CD4-positive, alpha-beta T cell treated with Interleukin-4 for 4 hours (primary cell): ENCODE measurements around the gene TUBB.
"Not testable (repeated sequence)": the region's sequence is repeated elsewhere in the genome, so short reads cannot be mapped to it uniquely, and the experiment has no call there.

Experiments
- DNase-seq: peaks from one replicate; pipeline ENCODE4 v3.0.0-alpha.2; 2020

TUBB gene

DNA sequence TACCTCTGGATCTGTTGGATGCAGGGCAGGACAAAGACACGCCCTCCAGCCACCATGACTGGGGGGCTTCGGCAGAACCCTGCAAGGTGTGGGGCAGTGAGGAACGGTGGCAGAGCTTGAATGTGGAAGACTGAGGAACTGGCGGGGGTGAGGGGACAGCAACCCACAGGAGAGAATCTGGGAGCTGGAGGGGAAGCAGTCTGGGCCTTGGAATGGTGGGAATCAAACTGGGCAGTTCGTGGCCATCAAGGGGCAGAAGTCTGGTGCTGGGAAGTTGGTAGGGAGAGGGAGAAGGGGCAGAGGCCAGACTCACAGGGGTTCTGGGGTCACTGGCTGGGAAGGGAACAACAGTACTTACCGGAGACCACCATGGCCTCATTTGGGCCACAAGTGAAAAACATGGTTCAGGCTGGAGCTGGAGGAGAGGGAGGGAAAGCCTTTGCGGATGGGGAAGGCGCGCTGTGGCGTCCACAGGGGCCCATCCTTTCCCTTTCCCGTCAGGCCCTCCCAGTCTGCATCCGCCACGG is 21.7 kb downstream of the TUBB start:
- no peak for DNase-seq

- peak; percentile 88 for DNase-seq
Observed at GRCh38 chr6:30742316-30743098, 22.4 kb downstream of the TUBB start, which contains the start of gene FLOT1. Gene FLOT1, minus strand, starts transcription at chr6:30742687. Its CDS starts 498 bp downstream, at chr6:30742189.

DNA sequence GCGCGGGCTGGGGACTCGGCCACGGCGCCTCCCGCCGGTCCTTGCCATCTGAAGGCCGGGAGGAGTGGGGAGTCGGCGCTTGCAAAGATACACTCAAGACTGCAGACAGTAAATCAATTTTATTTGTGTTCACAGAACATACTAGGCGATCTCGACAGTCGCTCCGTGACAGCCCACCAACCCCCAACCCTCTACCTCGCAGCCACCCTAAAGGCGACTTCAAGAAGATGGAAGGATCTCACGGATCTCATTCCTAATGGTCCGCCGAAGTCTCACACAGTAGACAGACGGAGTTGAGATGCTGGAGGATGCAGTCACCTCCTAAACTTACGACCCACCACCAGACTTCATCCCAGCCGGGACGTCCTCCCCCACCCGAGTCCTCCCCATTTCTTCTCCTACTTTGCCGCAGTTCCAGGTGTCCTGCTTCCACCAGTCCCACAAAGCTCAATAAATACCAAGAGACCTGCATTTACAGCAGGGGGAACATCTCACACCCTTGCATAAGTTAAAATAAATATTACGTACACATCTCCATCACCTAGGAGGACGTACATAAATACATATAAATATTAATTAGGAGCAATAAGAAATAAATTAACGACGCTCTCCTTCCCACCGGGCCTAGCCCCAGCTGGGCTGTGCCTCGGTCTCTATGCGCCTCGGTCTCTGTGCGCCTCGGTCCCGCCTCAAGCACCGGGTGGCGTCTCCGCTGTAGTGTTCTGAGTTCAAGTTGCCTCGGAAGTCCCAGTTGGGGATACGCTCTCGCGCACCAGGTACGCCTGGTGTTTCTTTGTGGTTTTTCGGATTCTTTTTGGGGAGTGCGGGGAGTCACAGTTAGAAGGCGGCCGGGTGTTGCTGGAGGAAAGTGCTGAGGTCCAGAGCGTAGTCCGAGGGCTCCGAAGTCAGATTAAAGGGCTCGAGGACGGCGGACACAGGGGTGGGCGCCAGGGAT is 23.2 kb downstream of the TUBB start:
- peak; percentile 24 for DNase-seq

- DNase-seq, result peak; percentile 77
Observed at GRCh38 chr6:30744054-30744805, 24.1 kb downstream of the TUBB start, which contains the start of gene IER3. Gene IER3, minus strand, starts transcription at chr6:30744547. Its CDS starts 29 bp downstream, at chr6:30744518.

- no peak for DNase-seq
Observed at GRCh38 chr6:30747300-30747687, 27.1 kb downstream of the TUBB start.

DNA sequence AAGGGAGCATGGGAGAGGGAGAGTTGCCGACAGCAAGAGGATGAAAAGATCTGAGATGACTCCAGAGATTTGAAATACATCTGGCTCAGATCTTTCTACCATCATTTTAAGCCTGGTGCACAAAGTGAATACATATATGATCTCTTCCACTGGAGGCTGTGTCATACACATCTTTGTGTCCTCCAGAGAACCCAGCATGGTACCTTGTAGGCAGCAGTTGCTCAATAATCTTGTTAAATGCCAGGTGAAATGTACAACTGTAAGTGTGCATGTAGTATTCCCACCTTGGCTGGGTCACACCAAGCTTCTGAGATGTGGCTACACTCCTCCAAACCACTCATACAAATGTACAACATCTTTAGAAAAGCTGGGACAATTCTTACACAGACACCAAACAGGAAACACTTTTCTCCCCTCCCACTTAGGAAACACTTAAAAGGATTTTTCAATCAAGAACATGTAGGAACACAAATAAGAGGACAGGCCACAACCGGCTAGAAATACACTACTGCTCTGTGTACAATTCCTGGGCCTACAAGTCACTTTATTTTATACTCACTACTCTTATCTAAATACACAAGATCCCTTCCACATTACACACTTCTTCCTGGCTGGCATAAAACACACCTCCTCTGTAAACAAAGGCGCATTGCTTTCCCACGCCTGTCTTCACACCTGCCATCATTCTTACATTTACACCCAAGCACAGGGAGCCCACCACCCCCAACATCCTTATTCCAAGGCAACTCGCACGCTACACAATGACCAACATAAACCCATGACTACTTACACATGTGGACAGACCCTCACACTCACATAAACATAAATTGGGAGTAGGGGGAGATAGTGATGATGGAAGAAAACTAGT is 28.0 kb downstream of the TUBB start:
- DNase-seq, result no peak

- DNase-seq, result no peak
Observed at GRCh38 chr6:30748851-30749540, 28.8 kb downstream of the TUBB start.

DNA sequence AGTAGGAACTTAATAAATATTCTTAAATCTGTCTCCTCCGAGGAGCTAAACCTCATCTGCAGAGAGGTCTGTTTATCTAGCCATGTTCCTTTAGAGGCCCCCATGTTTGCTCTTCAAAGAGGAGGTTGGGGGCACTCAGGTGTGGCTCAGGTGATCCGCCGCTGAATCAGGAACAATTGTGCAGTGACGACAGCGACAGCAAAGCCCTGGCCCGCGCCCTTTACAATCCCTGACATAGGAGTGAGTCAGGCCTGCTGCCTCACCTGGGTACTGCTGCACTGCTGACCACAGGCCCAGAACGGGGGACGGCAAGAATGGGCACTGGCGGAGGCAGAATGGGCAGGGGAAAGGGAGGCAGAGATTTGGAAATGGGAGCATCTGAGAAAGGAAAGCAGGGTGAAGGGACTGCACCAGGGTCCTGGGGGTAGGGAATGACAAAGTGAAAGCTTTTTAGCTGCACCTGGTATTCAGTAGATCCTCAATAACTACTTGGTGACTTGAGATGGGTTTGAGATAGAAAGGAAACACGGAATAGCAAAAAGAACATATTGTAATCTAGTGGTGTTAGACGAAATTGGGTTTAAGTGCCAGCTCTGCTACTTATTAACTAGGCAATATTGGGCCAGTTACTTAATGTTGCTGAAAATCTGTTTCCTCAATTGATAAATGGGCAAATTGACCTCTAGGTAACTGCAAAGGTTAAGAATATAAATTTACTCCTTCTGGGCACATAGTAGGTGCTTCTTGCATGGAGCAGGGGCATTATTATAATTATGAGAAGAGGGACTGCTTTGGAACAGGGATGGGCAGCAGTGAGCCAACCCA is 29.6 kb downstream of the TUBB start:
- no peak for DNase-seq

- no peak for DNase-seq
Observed at GRCh38 chr6:30750379-30750668, 30.2 kb downstream of the TUBB start.

DNA sequence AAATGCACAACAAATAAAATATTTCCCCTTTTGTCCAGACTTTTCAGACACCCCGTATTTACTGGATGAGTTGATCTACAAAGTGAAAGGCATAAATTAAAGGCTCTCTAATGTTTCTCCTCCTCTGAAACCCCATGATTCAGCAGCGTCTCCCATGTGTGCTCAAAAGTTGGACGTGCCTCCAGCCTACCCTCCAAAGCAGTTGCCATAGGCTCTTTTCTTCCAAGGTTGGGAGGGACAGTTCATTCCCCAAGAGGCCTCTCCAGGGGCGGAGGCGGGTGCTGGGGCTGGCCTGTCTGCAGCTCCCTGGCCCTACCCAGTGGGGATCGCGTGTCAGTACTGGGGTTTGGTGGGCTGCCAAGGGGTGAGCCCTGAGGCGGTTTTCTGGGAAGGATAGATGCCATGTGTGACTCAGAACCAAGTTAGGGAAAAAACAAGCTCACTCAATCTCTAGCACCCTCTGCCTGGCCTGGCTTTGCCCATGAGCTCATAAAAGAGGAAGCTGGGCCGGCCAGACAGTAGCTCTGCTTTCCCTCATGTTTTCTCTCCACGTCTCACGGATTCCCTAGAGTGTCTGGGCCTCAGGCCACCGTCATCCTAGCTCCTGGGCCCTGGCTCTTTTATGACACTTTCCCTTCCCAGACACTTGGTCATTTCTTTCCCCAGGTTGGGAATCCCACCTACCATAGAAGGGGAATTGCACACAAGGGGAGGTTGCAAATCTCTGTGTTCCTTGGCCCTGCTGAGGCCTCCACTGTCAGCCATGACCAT is 32.2 kb downstream of the TUBB start:
- DNase-seq, result no peak

GRCh38 chr6:30754631-30755030 is 34.5 kb downstream of the TUBB start:
- no peak for DNase-seq

GRCh38 chr6:30756405-30757003 is 36.4 kb downstream of the TUBB start:
- not testable (repeated sequence) for DNase-seq

DNA sequence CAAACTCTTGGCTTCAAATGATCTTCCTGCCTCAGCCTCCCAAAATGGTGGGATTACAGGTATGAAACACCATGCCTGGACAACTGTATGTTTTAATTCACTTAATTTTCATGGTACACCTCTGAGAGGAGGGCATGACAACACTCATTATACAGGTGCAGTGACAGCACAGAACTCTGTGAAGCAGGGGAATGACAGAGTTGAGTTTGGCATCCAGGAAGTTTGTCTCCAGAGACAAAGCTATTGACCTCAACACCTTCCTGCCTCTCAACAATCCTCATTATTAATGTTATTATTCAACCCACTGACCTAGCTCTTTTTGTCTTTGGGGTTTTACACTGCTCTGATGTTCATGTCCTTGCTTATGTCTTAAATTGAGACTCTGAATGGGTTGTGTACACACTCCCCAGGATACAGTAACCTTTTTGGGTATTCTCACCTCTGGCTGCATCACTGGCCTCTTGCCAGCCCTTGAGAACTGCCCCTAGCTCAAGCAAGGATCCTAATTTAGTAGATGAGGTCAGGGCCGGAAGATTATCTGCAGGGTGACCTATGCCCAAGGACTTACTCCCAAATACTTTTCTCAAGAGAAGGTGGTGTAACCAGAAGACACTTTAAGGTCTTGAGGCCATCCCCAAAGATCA is 37.2 kb downstream of the TUBB start:
- no peak for DNase-seq

DNA sequence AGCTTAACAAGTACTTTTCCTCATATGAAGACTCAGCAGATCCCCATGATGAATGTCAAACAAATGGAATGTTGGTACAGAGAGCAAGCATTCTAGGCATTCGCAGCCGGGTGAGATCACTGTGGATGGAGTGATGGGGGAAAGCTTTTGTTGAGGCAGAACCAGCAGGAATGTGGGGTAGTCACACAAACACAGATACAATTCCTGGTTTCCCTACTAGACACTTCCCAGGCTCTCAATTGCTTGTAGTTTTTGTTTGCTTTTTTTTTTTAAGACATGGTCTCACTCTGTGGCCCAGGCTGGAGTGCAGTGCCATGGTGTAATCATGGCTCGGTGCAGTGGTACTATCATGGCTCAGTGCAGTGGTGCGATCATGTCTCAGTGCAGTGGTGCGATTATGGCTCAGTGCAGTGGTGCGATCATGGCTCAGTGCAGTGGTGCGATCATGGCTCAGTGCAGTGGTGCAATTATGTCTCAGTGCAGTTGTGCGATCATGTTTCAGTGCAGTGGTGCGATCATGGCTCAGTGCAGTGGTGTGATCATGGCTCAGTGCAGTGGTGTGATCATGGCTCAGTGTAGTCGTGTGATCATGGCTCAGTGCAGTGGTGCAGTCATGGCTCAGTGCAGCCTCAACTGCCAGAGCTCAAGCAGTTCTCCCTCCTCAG is 39.6 kb downstream of the TUBB start:
- no peak for DNase-seq

DNA sequence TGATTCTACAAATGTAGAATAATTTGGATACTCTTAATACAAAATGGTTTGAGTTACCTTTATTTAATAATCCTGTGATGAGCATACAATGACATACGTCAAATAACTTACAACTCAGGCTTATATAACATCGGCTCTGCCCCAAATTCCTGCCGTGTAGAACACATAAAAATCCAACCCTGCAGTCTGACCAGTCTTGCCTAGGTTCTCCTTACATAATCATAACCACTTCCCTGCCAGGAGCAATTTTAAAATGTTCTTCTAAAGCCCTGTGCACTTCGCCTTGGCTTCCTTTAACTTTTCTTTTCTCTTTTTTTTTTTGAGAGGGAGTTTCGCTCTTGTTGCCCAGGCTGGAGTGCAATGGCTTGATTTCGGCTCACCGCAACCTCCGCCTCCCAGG is 40.4 kb downstream of the TUBB start:
- no peak for DNase-seq

- DNase-seq, result no peak
Observed at GRCh38 chr6:30761791-30762429, 41.8 kb downstream of the TUBB start.

DNA sequence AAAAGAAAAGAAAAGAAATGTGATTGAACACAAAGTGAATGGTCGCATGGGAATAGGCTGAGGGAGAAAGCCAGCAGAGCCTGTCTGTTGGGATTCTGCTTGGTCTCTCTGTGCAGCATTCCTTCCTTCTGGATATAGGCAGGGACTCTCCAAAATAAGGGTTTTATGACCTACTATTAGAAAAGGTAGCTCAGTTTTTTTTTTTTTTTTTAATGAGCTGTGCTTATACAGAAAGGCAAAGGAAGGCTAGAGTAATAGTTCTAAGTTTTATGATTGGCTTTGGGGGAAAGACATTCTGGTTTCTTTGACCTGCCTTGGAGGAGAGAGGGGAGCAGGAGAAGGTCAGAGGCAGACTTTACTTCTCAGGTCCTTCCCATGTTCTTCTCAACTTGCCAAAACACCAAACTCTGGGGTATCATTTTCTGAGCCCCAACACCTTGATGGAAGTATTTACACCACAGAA is 43.0 kb downstream of the TUBB start:
- no peak for DNase-seq
